HG03159 (cell line): ENCODE measurements around the gene KNOP1.
A peak's percentile ranks its signal among the peaks of the same experiment; 100 is the strongest.

ENCODE experiments used
- ATAC-seq: cut with Tn5 transposase; IDR thresholded peaks from one replicate; pipeline ENCODE4 v1.9.1; 2021; ENCODE audit warnings: mild to moderate bottlenecking, moderate library complexity; ENCODE audit not compliant: unreplicated experiment

KNOP1 gene

DNA sequence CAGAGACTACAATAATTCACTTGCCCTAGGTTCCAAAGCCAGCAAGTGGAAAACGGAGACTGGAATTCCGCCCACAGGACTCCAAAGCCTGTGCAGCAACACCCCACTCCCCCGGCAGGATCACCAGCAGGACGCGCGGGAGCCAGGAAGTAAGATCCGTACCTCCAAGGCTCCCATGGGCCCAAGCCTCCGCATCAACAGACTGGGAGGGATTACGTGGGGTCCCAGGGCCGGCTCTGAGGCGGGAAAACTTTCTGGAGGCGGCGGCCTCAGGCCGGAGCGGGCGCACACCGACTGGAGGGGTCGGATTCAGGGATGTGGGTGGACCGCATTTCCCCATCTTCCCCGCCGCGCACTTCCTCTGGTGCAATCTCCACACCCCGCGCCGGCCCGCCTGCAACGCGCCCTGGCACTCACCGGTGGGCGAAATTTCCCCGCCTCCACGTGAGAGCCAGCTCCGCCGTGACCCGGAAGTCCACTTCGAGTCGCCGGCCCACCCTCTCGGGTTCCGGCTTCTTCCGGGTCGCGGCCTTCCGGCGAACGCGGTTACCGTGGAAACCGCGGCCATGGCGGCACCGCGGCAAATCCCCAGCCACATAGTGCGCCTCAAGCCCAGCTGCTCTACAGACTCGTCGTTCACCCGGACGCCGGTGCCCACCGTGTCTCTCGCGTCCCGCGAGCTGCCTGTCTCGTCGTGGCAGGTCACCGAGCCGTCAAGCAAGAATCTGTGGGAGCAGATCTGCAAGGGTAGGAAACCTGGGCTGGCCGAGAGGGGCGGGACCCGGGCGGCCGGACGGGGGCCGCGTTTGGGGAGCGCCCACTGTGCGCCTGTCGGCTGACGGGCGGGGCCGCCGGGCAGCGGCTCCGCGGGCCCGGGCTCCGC lies at the start of gene KNOP1, which contains the start of gene IQCK:
TSS of gene KNOP1 (minus strand) at position 487 of the 883 bp plus-strand sequence. CDS start 3,192 bp downstream, outside the sequence.
TSS of gene IQCK (plus strand) at position 531 of the 883 bp plus-strand sequence. CDS start at position 567, 36 bp downstream.
- ATAC-seq, result peak; percentile 93

- ATAC-seq, result no peak
Observed at GRCh38 chr16:19767497-19767896, 49.5 kb upstream of the KNOP1 start.

GRCh38 chr16:19766988-19767387 lies 49.0 kb upstream of the KNOP1 start:
- ATAC-seq, result no peak

GRCh38 chr16:19766554-19766884 lies 48.5 kb upstream of the KNOP1 start:
- ATAC-seq, result no peak

DNA sequence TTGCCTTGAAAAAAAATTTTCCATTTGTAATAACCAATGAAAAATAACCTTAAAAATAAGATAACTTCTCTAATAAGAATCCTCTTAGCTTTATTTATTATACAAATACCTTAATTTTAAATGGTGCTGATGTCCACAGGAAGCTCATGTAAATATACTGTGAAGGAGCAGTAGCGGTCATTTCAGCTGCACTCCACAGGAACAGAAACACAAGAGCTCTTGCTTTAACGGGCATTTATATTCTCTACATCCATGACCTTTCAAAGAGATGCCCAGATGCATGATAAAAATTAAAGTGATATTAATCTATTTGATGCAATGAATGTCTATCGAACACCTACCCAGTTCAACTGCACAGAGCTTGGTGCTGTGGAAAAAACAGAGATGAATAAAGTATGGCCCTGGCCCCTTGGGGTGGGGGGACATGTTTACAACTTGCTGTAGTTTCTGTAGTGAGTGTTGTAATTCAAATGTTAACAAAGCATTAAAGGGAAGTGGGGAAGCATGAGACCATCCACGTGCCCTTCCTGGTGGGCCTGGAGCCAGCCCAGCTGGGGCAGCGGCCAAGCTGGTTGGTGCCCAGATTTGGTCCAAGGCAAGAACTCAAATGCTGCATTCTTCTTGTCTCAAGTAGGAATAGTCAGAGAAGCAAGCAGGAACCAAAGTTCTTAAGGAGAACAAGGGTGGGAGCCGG lies 48.0 kb upstream of the KNOP1 start:
- ATAC-seq, result no peak

GRCh38 chr16:19760356-19761060 lies 42.5 kb upstream of the KNOP1 start:
- no peak for ATAC-seq

- no peak for ATAC-seq
Observed at GRCh38 chr16:19757762-19758595, 40.0 kb upstream of the KNOP1 start.

DNA sequence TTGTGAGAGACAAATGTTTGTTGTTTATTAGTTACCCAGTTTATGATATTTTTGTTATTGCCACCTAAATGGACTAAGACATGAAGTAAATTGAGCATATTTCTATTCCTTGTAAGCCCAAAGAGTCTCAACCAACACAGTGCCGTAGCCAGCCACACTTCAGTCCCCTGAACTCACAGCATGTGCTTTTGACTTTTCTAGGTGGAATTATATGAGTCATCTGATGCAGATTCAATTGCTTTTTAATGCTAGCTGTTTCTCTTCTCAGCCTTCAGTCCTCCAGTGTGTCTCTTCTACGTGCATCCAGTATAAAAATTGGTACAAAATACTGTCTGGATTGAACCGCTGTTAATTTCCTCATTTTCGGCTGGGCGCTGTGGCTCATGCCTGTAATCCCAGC lies 39.0 kb upstream of the KNOP1 start:
- ATAC-seq, result no peak

- no peak for ATAC-seq
Observed at GRCh38 chr16:19755268-19755667, 37.2 kb upstream of the KNOP1 start.

DNA sequence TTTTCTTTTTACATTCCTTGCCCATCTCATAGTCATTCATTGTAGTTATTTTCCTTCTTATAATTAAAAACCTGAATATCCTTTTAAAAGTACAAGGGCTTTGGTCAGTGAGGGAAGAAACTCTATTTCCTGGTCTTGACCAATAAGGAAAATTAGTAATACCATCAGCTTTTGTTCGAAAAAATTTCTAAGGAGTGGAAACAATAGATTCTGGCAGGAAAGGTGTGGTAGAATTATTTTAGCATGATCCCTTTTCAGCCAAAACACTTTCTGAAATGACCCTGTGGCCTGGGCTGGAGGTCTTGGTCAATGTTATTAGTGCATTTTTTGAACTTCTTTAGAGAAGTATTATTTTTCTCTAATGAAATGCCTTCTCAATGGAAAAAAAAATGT lies 36.6 kb upstream of the KNOP1 start:
- no peak for ATAC-seq

DNA sequence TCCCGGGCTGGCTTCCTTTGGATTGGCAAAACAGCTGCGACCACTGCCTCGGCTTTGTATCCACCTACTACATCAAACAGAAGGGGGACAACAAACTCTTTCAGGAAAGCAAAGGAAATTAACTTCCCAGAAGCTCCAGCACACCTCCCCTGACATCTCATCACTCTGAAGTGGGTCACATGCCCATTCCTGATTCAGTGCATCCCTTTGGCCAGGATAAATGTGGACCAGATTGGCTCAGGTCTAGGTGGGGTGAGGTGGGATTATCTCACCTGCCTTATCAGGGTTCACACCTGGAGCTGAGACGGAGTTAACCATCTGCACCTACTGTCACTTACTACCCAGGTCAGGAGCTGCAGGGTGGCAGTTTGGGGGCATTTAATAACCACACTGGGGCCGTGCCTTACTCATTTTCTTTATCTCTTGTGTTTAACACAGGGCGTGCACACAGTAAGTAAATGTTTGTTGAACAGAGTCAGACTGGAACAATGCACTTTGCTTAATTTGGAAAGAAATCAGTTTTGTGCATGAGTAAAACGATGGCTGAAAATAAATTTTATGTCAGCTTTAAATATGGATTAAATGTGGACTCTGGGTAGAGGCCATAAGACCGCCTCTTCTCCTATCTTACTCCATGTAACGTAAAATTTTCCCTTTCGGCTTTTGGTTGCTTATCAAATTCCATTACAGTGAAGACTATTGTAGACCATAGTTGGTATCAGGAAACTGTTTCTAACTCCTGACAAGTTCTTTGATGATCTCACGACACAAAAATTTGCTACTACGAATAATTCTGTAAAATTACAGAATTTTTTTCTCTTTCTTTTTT lies 36.0 kb upstream of the KNOP1 start:
- ATAC-seq, result no peak

GRCh38 chr16:19751478-19752385 lies 33.7 kb upstream of the KNOP1 start:
- ATAC-seq, result no peak

GRCh38 chr16:19749571-19750080 lies 31.6 kb upstream of the KNOP1 start:
- no peak for ATAC-seq

GRCh38 chr16:19748389-19749168 lies 30.6 kb upstream of the KNOP1 start:
- ATAC-seq, result no peak

DNA sequence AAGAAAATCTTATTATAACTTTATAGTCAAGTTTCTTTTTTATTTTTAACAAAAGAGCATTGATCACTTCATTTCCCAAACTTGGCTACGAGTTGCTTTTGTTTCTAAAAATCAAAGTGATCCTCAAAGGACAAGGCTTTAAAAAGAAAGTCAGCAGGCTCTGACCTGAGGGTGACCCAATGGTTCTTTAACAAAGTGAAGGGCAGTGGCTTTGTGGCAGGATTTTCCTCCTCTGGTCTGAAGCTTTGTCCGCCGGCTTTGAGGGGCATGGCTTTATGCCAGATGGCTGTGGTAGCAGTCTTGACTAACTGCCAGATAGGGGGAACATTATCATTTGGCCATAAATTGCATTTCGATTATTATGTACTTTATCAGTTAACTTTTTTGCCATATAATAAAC lies 28.5 kb upstream of the KNOP1 start:
- ATAC-seq, result no peak

DNA sequence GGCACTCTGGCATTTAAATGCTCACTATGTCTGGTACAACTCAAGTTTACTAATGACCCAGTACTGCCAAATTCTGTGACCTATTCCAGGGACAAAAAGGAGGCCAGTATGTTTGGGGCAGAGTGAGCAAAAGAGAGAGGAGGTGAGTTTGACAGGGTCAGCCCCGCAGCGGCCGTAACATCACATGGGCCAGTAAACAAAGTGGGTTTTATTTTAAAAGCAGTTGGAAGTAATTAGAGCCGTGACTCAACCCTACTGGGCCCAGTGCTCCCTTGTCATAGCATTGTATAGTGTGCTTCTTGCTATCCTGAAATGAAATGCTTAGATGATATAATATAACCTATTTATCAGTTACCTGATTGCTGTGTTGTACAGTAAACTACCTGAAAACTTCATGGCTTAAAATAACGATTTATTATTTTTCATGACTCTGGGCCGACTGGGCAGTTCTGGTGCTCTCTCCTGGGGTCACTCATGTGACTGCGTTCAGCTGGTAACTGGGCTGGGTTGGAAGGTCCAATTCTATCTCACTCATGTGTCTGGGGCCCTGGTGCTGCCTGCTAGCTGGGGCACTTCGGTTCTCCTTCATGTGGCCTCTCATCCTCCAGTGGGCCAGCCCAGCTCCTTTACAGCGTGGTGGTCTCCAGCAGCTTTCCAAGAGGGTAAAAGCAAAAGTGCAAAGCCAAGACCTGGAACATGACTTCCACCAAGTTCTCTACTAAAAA lies 27.4 kb upstream of the KNOP1 start:
- no peak for ATAC-seq

- ATAC-seq, result no peak
Observed at GRCh38 chr16:19744670-19745069, 26.6 kb upstream of the KNOP1 start.
